Activated B cell treated with CpG ODN at 0.5 μM for 24 hours (primary cell): Measurements from ENCODE around the gene PCDH9. TPM values are rescaled to one million over a fixed set of nuclear protein-coding genes. Genes with fewer than 3 reads are reported as not detected.

ENCODE experiments used
- ATAC-seq: fragments of 200-7000 bp; cut with Tn5 transposase; one replicate; pipeline ENCODE4 v1.10.0; 2021; ENCODE audit warnings: low read depth, mild to moderate bottlenecking, moderate library complexity
- CTCF ChIA-PET: fragments of 350-600 bp; sonication (Branson Sonifier 250); formaldehyde crosslinking; loops from one replicate; lab custom pipeline; 2021; ENCODE audit warnings: antibody characterized with exemption; lab: Charles Lee
- POLR2A ChIA-PET: fragments of 350-600 bp; sonication (Branson Sonifier 250); formaldehyde crosslinking; loops from one replicate; lab custom pipeline; 2021; ENCODE audit warnings: antibody characterized with exemption; lab: Charles Lee
- DNase-seq: peaks from one replicate; pipeline ENCODE4 v3.0.0; 2022
- H3K27ac Mint-ChIP-seq: one replicate; pipeline ENCODE4 v1.8.0; 2020; ENCODE audit warnings: mixed read lengths
- H3K27me3 Mint-ChIP-seq: one replicate; pipeline ENCODE4 v1.8.0; 2021; ENCODE audit warnings: mixed read lengths
- H3K36me3 Mint-ChIP-seq: one replicate; pipeline ENCODE4 v1.8.0; 2021; ENCODE audit warnings: low read depth, mixed read lengths
- H3K4me1 Mint-ChIP-seq: one replicate; pipeline ENCODE4 v1.8.0; 2021; ENCODE audit warnings: mixed read lengths
- H3K4me3 Mint-ChIP-seq: one replicate; pipeline ENCODE4 v1.8.0; 2020; ENCODE audit warnings: mild to moderate bottlenecking, mixed read lengths
- H3K9me3 Mint-ChIP-seq: one replicate; pipeline ENCODE4 v1.8.0; 2020; ENCODE audit warnings: mixed read lengths
- intact Hi-C: fragments of 100-400 bp; cut with micrococcal nuclease; formaldehyde crosslinking; loops from one replicate; pipeline ENCODE4 v1.15.1; 2024
- total RNA-seq: library from RNA; stranded (reverse); gene quantifications from 2 replicates; pipeline ENCODE4 v1.2.3, GENCODE V29; 2022
- TF ChIP-seq, protein P1 (sequence below): fragments of 200-600 bp; IDR thresholded peaks from one replicate; pipeline ENCODE4 v1.8.0; 2022; ENCODE audit warnings: antibody characterized with exemption, mild to moderate bottlenecking

Gene PCDH9
- total RNA-seq, 1 donor from 2014 or later = 6.4 TPM

- POLR2A ChIA-PET = no interaction called here
- H3K36me3 Mint-ChIP-seq = no peaks in the 10 kb centered on the region
- peaks cover 4% of the 10 kb centered on the region for H3K9me3 Mint-ChIP-seq
- H3K4me3 Mint-ChIP-seq = no peak overlapping the region
- intact Hi-C loops = no loop called here
- no peak for ATAC-seq
- H3K27ac Mint-ChIP-seq = no peak overlapping the region
- DNase-seq = no peak
- no peaks in the 10 kb centered on the region for H3K27me3 Mint-ChIP-seq
- CTCF ChIA-PET = no interaction called here
- TF ChIP-seq, protein P1, sequence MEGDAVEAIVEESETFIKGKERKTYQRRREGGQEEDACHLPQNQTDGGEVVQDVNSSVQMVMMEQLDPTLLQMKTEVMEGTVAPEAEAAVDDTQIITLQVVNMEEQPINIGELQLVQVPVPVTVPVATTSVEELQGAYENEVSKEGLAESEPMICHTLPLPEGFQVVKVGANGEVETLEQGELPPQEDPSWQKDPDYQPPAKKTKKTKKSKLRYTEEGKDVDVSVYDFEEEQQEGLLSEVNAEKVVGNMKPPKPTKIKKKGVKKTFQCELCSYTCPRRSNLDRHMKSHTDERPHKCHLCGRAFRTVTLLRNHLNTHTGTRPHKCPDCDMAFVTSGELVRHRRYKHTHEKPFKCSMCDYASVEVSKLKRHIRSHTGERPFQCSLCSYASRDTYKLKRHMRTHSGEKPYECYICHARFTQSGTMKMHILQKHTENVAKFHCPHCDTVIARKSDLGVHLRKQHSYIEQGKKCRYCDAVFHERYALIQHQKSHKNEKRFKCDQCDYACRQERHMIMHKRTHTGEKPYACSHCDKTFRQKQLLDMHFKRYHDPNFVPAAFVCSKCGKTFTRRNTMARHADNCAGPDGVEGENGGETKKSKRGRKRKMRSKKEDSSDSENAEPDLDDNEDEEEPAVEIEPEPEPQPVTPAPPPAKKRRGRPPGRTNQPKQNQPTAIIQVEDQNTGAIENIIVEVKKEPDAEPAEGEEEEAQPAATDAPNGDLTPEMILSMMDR = no peak
- H3K4me1 Mint-ChIP-seq = no peaks in the 10 kb centered on the region
Measured at GRCh38 chr13:66809485-66809884, 420.7 kb downstream of the PCDH9 start.

GRCh38 chr13:66807251-66807650 is 422.9 kb downstream of the PCDH9 start:
- Mint-ChIP-seq H3K36me3 (no peaks in the 10 kb centered on the region), H3K27me3 (no peaks in the 10 kb centered on the region)

GRCh38 chr13:66805657-66806056 is 424.5 kb downstream of the PCDH9 start:
- DNase-seq (no peak), ATAC-seq (no peak)
- Mint-ChIP-seq H3K4me3 (no peak overlapping the region), H3K4me1 (no peaks in the 10 kb centered on the region), H3K9me3 (no peaks in the 10 kb centered on the region), H3K27me3 (no peaks in the 10 kb centered on the region), H3K27ac (no peak overlapping the region), H3K36me3 (no peaks in the 10 kb centered on the region)
- CTCF ChIA-PET = no interaction called here
- POLR2A ChIA-PET = no interaction called here
- TF ChIP-seq, protein P1 = no peak
- intact Hi-C loops = no loop called here

More at GRCh38 chr13:66807251-66807650, 422.9 kb downstream of the PCDH9 start:
- no peak for ATAC-seq
- ChIA-PET CTCF (no interaction called here), POLR2A (no interaction called here)
- intact Hi-C loops = no loop called here
- H3K9me3 Mint-ChIP-seq = no peaks in the 10 kb centered on the region
- DNase-seq = no peak
- no peak overlapping the region for H3K27ac Mint-ChIP-seq
- no peaks in the 10 kb centered on the region for H3K4me1 Mint-ChIP-seq
- no peak overlapping the region for H3K4me3 Mint-ChIP-seq
- TF ChIP-seq, protein P1 = no peak

DNA sequence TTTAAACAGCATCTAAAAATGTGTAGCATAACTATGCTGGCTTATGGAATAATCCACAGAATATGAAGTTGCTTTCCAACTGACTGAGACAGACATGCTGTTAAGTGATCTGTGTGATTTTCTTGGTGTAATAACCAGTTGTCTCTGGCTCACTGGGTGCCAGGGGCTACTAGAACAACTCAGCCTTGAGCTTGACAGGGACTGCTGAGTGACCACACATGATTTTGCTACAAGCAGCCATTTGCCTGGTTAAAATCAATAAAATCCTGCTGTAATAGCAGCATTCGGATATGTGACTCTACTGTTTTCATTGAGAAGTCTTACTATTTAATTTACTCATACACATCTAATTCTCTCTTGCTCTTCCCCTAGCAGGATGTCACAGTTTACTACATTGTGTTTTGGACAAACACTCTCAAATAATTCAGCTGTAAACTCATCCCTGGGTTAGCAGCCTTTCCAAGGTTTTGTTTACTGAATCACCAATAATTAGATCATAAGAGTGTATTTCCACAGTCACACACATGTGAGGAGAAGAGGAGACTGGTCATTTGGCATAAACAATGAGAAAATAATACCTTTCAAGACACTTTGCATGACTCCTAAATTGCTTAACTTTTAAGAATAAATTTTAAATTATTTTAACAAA is 426.2 kb downstream of the PCDH9 start:
- intact Hi-C loops = no loop called here
- Mint-ChIP-seq H3K4me3 (no peak overlapping the region), H3K9me3 (no peaks in the 10 kb centered on the region), H3K27me3 (no peaks in the 10 kb centered on the region), H3K36me3 (no peaks in the 10 kb centered on the region), H3K4me1 (no peaks in the 10 kb centered on the region), H3K27ac (no peak overlapping the region)
- DNase-seq = no peak
- POLR2A ChIA-PET = no interaction called here
- TF ChIP-seq, protein P1 = no peak
- ATAC-seq = no peak
- CTCF ChIA-PET = no interaction called here

DNA sequence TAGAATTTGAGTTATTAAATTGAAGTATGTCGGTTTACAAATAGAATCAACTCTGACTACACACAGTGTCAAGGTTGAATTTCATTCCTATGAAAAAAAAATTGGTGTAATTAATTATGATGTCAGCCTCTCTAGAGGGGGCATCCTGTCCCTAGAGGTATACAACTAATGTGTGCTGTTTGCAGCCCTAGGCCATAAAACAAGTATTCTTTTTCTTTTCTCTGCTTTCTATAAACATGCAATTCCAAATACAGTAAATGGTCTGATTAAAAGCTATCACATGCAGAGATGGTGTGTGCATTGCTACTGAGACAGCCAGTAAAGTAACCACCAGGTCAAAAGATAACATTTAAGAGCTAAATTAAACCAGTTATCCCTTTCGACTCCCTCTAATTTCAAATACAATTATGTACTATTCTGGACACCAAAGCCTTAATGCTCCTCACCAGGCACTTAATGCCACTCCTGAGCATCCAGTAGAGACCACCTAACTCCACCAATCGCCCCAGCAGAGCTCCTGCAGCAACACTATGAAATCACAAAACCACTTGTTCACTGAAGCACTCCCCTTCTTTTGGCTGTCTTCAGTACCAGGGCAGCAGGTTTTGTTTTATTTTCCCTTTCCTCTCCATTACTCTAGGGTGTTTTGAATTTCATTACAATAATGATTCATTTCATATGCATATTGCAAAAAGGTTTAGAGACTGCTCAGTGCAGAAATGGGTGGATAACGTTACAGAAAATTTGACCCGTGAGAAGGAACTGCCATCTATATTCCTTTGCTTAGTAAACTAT is 426.9 kb downstream of the PCDH9 start:
- no peak overlapping the region for H3K27ac Mint-ChIP-seq

More for the DNA sequence above, 426.9 kb downstream of the PCDH9 start:
- Mint-ChIP-seq H3K27me3 (no peaks in the 10 kb centered on the region), H3K4me3 (no peak overlapping the region), H3K4me1 (no peaks in the 10 kb centered on the region), H3K36me3 (no peaks in the 10 kb centered on the region), H3K9me3 (no peaks in the 10 kb centered on the region)
- POLR2A ChIA-PET = no interaction called here
- CTCF ChIA-PET = no interaction called here
- TF ChIP-seq, protein P1 = no peak
- DNase-seq (no peak), ATAC-seq (no peak)
- intact Hi-C loops = no loop called here
